K562 (cell line): ENCODE data around the gene SPINT2. TPM values are rescaled to one million over a fixed set of nuclear protein-coding genes. Genes with fewer than 3 reads are reported as not detected.

Source experiments
- CGGBP1 ChIP-seq: fragments of 250-450 bp; sonication (Bioruptor Pico); IDR thresholded peaks from 2 replicates; pipeline ENCODE4 v1.9.0; 2021; ENCODE audit warnings: mild to moderate bottlenecking
- DPF2 ChIP-seq: fragments of 450-650 bp; IDR thresholded peaks from 2 replicates; pipeline ENCODE4 v1.6.1; 2016
- GATAD2A ChIP-seq: fragments of 450-650 bp; IDR thresholded peaks from 2 replicates; pipeline ENCODE4 v1.6.1; 2017
- HES1 ChIP-seq: fragments of 450-650 bp; IDR thresholded peaks from 2 replicates; pipeline ENCODE4 v1.6.1; 2016; ENCODE audit warnings: low read depth, mild to moderate bottlenecking, moderate library complexity
- KDM5B ChIP-seq: fragments of 200-600 bp; sonication (generic); IDR thresholded peaks from 2 replicates; pipeline ENCODE4 v1.6.1; 2012; ENCODE audit warnings: low read depth, mild to moderate bottlenecking, moderate library complexity, low read length, control low read depth, inconsistent platforms; ENCODE audit not compliant: insufficient replicate concordance
- MNT ChIP-seq, 2 experiments: fragments of 450-650 bp; conservative IDR thresholded peaks; 2 replicates each; pipeline ENCODE4 v1.6.1; 2017; ENCODE audit warnings: mild to moderate bottlenecking in 2 of 2, moderate library complexity in 2 of 2
- NONO ChIP-seq, 2 experiments: fragments of 200-400 bp in 1 of 2; fragments of 450-650 bp in 1 of 2; formaldehyde crosslinking in 1 of 2; IDR thresholded peaks; 2 replicates each; pipeline ENCODE4 v1.6.1; 2017; ENCODE audit warnings: low read depth in 2 of 2, mild to moderate bottlenecking in 2 of 2, moderate library complexity in 2 of 2, low read length in 1 of 2
- RNF219 ChIP-seq: fragments of 250-450 bp; sonication (Bioruptor Pico); IDR thresholded peaks from 2 replicates; pipeline ENCODE4 v1.5.0; 2022; ENCODE audit warnings: mild to moderate bottlenecking
- SFPQ ChIP-seq: fragments of 200-400 bp; formaldehyde crosslinking; IDR thresholded peaks from 2 replicates; pipeline ENCODE4 v1.6.1; 2017; ENCODE audit warnings: mild to moderate bottlenecking, low read depth, low read length, moderate library complexity
- VEZF1 ChIP-seq: fragments of 200-800 bp; sonication (Bioruptor generic); IDR thresholded peaks from 2 replicates; pipeline ENCODE4 v1.6.1; 2017; ENCODE audit warnings: missing genetic modification characterization, missing compliant biosample characterization
- ZC3H8 ChIP-seq: fragments of 450-650 bp; IDR thresholded peaks from 2 replicates; pipeline ENCODE4 v1.6.1; 2017
- polyA plus RNA-seq, 8 experiments: library from polyadenylated mRNA; depleted of rRNA in 4 of 8; stranded (reverse) in 5 of 8; unstranded in 3 of 8; fragments of >200 nt; fragmentation: Nextera tagmentation in 2 of 8; fragmentation: Illumina TruSeq in 1 of 8; extraction: Ambion mirVana in 2 of 8; extraction: Trizol in 1 of 8; gene quantifications; 2 replicates each; pipeline versions ENCODE4 v1.2.1 to v1.2.3, GENCODE V29; 2011 to 2014; ENCODE audit warnings: inconsistent platforms in 1 of 8, missing spikeins in 1 of 8
- total RNA-seq, 7 experiments: library from RNA; depleted of rRNA in 6 of 7; stranded (reverse); fragments of >200 nt in 6 of 7; fragmentation: Illumina TruSeq in 2 of 7; extraction: Trizol in 2 of 7; gene quantifications; 2 replicates each; pipeline versions ENCODE4 v1.2.1 to v1.2.3, GENCODE V29; 2011 to 2021; ENCODE audit warnings: low replicate concordance in 1 of 7

The SPINT2 gene
- total and polyA plus RNA-seq, 9 of the 15 experiments (the other 6 are each of a cell fraction or from before 2014, with no cell fraction given) = 0.65 to 4.5 (median 3.4) TPM

GRCh38 chr19:38255383-38256014 lies 8.9 kb upstream of the SPINT2 start (continued):
- TF ChIP-seq NONO (IDR thresholded peaks at IDR 0.05; ENCODE audit: low read depth in 2 of 2, low read length in 1 of 2) (no peak), HES1 (no peak), ZC3H8 (no peak), RNF219 (no peak), KDM5B (no peak), SFPQ (no peak), GATAD2A (no peak), CGGBP1 (no peak), VEZF1 (CRISPR knock-in tag) (peak; percentile 85), DPF2 (peak; percentile 77), MNT (conservative IDR thresholded peaks at IDR 0.05) (peak; percentile 22 to 54; a peak in 2 of 4 replicates)
